HFF-Myc (cell line): Measurements from ENCODE around the gene SLC38A3.
A peak's percentile ranks its signal among the peaks of the same experiment; 100 is the strongest.

Experiments
- DNase-seq: peaks from one replicate; pipeline ENCODE4 v3.0.0-alpha.2; 2011; ENCODE audit warnings: low read depth; ENCODE audit errors: extremely low read depth
- H3K4me3 ChIP-seq: replicated peaks from 2 replicates; pipeline ENCODE4 v1.5.1; 2011; ENCODE audit warnings: low read depth, mild to moderate bottlenecking, control low read depth, low read length
- CTCF ChIP-seq: IDR thresholded peaks from 2 replicates; pipeline ENCODE4 v1.5.1; 2012; ENCODE audit warnings: mild to moderate bottlenecking, low read depth, low read length, control low read depth; ENCODE audit errors: missing control alignments

The SLC38A3 gene

DNA sequence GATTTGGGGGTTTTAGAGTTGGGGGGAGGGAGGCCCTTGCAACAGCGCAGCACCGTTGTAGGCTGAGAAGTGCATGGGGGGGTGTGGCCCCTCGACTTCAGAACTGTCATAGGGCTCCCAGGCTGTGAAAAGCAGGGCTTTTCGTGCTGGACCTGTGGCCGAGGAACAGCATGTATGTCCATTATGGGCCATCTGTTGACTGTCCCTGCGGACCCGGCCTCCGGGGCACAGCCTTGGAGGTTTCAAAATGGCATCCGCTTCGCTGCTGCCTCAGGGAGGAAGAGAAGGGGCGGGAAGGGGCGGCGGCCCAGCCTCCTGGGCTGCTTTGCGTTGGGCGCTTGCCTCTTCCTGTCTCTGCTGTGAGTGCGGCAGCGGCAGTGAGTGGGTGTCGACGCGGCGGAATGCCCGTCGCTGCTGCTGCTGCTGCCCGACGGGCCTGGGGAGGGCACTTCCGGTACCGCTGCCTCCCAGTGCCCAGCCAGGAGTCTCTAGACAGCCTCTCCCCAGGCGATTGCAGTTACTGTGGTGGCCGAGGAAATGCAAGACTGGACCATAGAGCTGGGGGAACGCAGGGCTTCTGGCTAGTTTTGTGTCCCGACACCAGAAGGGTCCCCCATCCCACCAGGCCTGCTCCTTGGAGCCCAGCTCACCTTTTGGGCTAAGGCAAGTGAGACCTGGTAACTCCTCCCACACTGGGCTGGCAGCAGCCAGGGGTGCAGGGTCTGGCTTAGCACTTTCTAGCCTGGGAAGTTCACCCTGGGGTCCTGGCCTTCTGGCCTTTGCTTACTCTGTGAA lies 32.9 kb downstream of the SLC38A3 start:
- no peak for TF ChIP-seq CTCF
- no peak for DNase-seq
- peak overlapping the region; percentile 86 for H3K4me3 ChIP-seq

GRCh38 chr3:50238549-50239026 lies 33.5 kb downstream of the SLC38A3 start:
- TF ChIP-seq CTCF: no peak
- peak overlapping the region; percentile 86 for H3K4me3 ChIP-seq
- no peak for DNase-seq

GRCh38 chr3:50239649-50240048 lies 34.6 kb downstream of the SLC38A3 start:
- no peak for DNase-seq
- no peak for TF ChIP-seq CTCF
- no peak overlapping the region for H3K4me3 ChIP-seq

- no peak for TF ChIP-seq CTCF
- no peak overlapping the region for H3K4me3 ChIP-seq
- DNase-seq: no peak
Measured at GRCh38 chr3:50241163-50241562, 36.1 kb downstream of the SLC38A3 start.

GRCh38 chr3:50241713-50242380 lies 36.8 kb downstream of the SLC38A3 start:
- no peak for TF ChIP-seq CTCF
- no peak overlapping the region for H3K4me3 ChIP-seq
- DNase-seq: no peak

DNA sequence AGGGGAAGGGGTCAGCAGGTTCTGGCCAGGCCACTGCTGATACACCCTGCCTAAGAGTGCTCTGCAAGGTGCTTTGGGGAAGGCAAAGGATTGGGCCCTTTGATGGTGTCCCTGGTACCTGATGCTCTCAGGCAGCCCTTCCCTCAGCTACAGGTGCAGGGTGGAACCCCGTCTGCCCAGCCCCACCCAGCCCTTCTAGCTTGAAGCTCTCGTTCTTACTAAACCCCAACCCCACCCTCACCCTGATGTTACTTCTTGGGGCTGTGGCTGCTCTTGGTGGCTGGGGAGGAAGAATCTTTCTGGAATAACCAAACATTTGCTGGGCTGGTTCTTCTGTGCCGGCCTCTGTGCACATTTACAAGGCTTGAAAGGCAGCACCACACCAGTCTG lies 37.3 kb downstream of the SLC38A3 start:
- TF ChIP-seq CTCF: no peak
- no peak for DNase-seq
- H3K4me3 ChIP-seq: no peak overlapping the region
